ENCODE measurements around the gene SLC41A3.
"Not testable (repeated sequence)": the region's sequence is repeated elsewhere in the genome, so short reads cannot be mapped to it uniquely, and the experiment has no call there.

GRCh38 chr3:125968701-125969592 lies 115.0 kb downstream of the SLC41A3 start, which contains the start of gene ROPN1B:
- not testable (repeated sequence) for TF ChIP-seq CTCF, POLR2A, POLR2AphosphoS5 (IDR thresholded peaks at IDR 0.05)

All from suprapubic skin (tissue), 4 donors.